Esophagus (tissue), 2 donors: ENCODE measurements around the gene BDH2. TPM values are rescaled to one million over a fixed set of nuclear protein-coding genes. Genes with fewer than 3 reads are reported as not detected.

Experiments used
- H3K27ac ChIP-seq, 2 donors: one replicate each; pipeline ENCODE4 v1.5.1; 2013; ENCODE audit warnings: low read depth in 2 of 2, mild to moderate bottlenecking in 2 of 2, inconsistent platforms in 1 of 2, low read length in 1 of 2, moderate library complexity in 1 of 2
- H3K27me3 ChIP-seq, 2 donors: one replicate each; pipeline ENCODE4 v1.6.1; 2013; ENCODE audit warnings: low read length in 2 of 2, control low read depth in 1 of 2, mild to moderate bottlenecking in 1 of 2; ENCODE audit not compliant: insufficient read depth in 2 of 2, control insufficient read depth in 1 of 2
- H3K36me3 ChIP-seq, 2 donors: one replicate each; pipeline ENCODE4 v1.6.1; 2013; ENCODE audit warnings: low read length in 1 of 2; ENCODE audit not compliant: control insufficient read depth in 2 of 2, insufficient read depth in 2 of 2
- H3K4me1 ChIP-seq, 2 donors: one replicate each; pipeline ENCODE4 v1.6.1; 2013; ENCODE audit warnings: low read length in 1 of 2; ENCODE audit not compliant: control insufficient read depth in 2 of 2, insufficient read depth in 2 of 2
- H3K4me3 ChIP-seq, 2 donors: one replicate each; pipeline ENCODE4 v1.5.1; 2013; ENCODE audit warnings: low read length in 2 of 2, mild to moderate bottlenecking in 2 of 2, low read depth in 1 of 2, moderate library complexity in 1 of 2
- H3K9me3 ChIP-seq, 2 donors: one replicate each; pipeline ENCODE4 v1.6.1; 2013; ENCODE audit warnings: mild to moderate bottlenecking in 2 of 2, low read depth in 1 of 2, low read length in 1 of 2, moderate library complexity in 1 of 2; ENCODE audit not compliant: control insufficient read depth in 2 of 2, insufficient read depth in 1 of 2
- WGBS, 2 donors: extraction: QIAGEN DNeasy Blood & Tissue Kit; methylation state at CpG; one replicate each; pipeline ENCODE4 v1.1.7; 2013; 5-methylcytosine and 5-hydroxymethylcytosine counted together
- polyA plus RNA-seq, 2 donors: library from polyadenylated mRNA; stranded (reverse); fragments of 200-250 nt; gene quantifications; one replicate each; pipeline ENCODE4 v1.2.3, GENCODE V29; 2013
- donor health status: healthy with polysubstance abuse.
- donor health status: Bipolar disorder and iron deficiency.

Gene BDH2
- polyA plus RNA-seq, 2 donors, result 16.9 to 29.6 TPM

DNA sequence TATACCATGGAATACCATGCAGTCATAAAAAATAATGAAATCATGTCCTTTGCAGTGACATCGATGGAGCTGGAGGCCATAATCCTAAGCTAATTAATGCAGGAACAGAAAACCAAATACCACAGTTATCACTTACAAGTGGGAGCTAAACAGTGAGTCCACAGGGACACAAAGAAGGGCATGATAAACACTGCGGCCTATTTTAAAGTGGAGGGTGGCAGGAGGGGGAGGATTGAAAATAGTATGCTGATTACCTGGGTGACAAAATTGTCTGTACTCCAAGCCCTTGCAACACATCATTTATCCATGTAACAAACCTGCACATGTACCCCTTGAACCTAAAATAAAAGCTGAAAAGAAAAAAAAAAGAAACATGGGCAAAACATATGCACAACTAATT, 63.5 kb downstream of the BDH2 start:
- WGBS, 2 donors, result 98% methylated on average over 2 of the region's 2 CpGs
- Histone ChIP-seq H3K36me3 (no peaks in the 10 kb centered on the region), H3K4me3 (no peak overlapping the region), H3K27ac (no peak overlapping the region), H3K27me3 (no peaks in the 10 kb centered on the region), H3K9me3 (no peaks in the 10 kb centered on the region), H3K4me1 (no peaks in the 10 kb centered on the region)

DNA sequence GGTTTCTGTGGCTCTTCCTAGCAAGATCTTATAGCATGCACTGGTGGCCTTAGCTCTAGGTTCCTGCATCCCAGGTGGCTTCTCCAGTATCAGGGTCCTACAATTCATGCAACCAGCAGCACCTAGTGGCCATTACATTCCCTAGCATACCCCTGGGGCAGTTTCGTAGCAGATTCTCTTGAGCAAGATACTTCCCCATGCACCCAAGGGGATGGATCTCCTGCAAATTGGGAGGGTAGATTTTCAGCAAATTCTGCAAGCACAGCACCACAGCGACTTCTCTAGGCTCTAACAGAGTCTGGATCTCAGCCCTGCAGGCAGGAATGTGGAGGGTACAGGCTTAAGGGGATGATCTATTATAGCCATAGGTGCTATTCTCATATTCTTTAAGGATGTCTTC, 67.1 kb downstream of the BDH2 start:
- Histone ChIP-seq H3K4me3 (no peak overlapping the region), H3K4me1 (no peaks in the 10 kb centered on the region), H3K9me3 (no peaks in the 10 kb centered on the region), H3K27ac (no peak overlapping the region), H3K27me3 (no peaks in the 10 kb centered on the region), H3K36me3 (no peaks in the 10 kb centered on the region)
- 71 to 75% methylated on average over 2 of the region's 2 CpGs for WGBS, 2 donors

DNA sequence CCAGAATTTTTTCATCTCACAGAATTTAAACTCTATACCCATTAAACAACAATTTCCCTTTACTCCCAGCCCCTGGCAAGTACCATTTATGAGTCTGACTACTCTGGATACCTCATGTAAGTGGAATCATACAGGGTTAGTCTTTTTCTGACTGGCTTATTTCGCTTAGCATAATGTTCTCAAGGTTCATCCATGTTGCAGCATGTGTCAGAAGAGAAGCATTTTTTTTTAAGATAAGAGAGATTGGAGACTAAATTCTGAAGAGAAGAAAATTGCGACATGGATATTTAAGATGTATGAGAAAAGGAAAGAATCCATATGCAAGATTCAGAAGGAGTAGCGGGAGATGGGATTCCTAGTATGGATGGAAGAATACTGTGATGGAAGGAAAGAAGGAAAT, 68.8 kb downstream of the BDH2 start:
- Histone ChIP-seq H3K9me3 (no peaks in the 10 kb centered on the region), H3K36me3 (no peaks in the 10 kb centered on the region), H3K4me1 (no peaks in the 10 kb centered on the region), H3K4me3 (no peak overlapping the region), H3K27ac (no peak overlapping the region), H3K27me3 (no peaks in the 10 kb centered on the region)
- 92 to 96% methylated on average over 3 of the region's 3 CpGs for WGBS, 2 donors

DNA sequence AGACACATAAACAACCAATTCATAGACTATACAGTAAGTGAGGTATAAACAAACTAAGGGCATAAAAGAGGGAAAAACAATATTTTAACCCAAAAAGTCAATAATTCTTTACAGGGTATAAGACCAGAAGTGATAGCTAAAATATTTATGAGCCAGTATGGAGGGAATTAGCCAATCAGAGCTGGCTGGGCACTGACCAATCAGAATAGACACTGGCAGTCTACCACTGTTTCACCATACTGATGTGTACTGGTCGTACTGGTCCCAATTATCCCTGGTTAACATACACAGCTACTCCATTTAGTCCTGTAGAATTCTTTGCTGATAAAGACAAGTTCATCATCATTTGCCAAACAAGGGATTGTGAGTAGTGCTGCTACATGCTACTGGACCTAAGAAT, 70.3 kb downstream of the BDH2 start:
- Histone ChIP-seq H3K9me3 (no peaks in the 10 kb centered on the region), H3K4me1 (no peaks in the 10 kb centered on the region), H3K27me3 (no peaks in the 10 kb centered on the region), H3K27ac (no peak overlapping the region), H3K4me3 (no peak overlapping the region), H3K36me3 (no peaks in the 10 kb centered on the region)
- WGBS, 2 donors, result 92 to 93% methylated on average over 1 of the region's 1 CpG

Other genes starting within 250 kb of the BDH2 start
- gene CISD2, start 230.8 kb downstream of the BDH2 start, polyA plus RNA-seq, result 10 to 100 TPM; 11.4 to 15.7 TPM
- under 1 TPM; 0.08 to 0.18 TPM for gene SLC9B1, start 80.1 kb downstream of the BDH2 start, polyA plus RNA-seq
- 1 to 10 TPM; 1.8 to 6.5 TPM for gene SLC9B2, start 23.1 kb downstream of the BDH2 start, polyA plus RNA-seq
- 1 to 10 TPM; 2.0 to 2.3 TPM for gene CENPE, start 98.5 kb upstream of the BDH2 start, polyA plus RNA-seq